Endothelial cell of umbilical vein (primary cell): ENCODE measurements around the gene COL15A1. TPM values are rescaled to one million over a fixed set of nuclear protein-coding genes. Genes with fewer than 3 reads are reported as not detected.

ENCODE experiments used
- BruUV-seq: library from RNA; stranded (reverse); fragments of 400-500 nt; replicated peaks from 2 replicates; lab custom pipeline; 2021; lab: Mats Ljungman, UMichigan
- CTCF ChIA-PET: fragments of 300-600, 350-600 bp; sonication (Branson Sonifier 250); formaldehyde crosslinking; loops from one replicate; lab custom pipeline; 2021; ENCODE audit warnings: antibody characterized with exemption, inconsistent platforms; lab: Charles Lee
- POLR2A ChIA-PET: fragments of 300-600, 350-600 bp; sonication (Branson Sonifier 250); formaldehyde crosslinking; loops from one replicate; lab custom pipeline; 2021; ENCODE audit warnings: antibody characterized with exemption, inconsistent platforms; lab: Charles Lee
- DNase-seq: peaks from one replicate; pipeline ENCODE4 v3.0.0-alpha.2; 2011; ENCODE audit warnings: low read depth, low spot score
- FAIRE-seq: peaks from 2 replicates; lab custom pipeline; 2011; peaks lifted over from hg19 to GRCh38; lab: Jason Lieb, UNC
- H2AFZ ChIP-seq: 2 replicates; pipeline ENCODE4 v1.6.0; 2012; ENCODE audit warnings: low read depth, low read length, control low read depth, inconsistent platforms
- H3K27ac ChIP-seq: 2 replicates; pipeline ENCODE4 v1.5.1; 2011; ENCODE audit warnings: low read depth, mild to moderate bottlenecking, control low read depth, low read length, moderate library complexity; ENCODE audit not compliant: insufficient read depth
- H3K27me3 ChIP-seq, 2 experiments: 2 replicates each; pipeline versions ENCODE4 v1.6.0 to v1.6.1; 2011; ENCODE audit warnings: low read length in 2 of 2, mixed read lengths in 1 of 2; ENCODE audit not compliant: control insufficient read depth in 2 of 2, insufficient read depth in 2 of 2
- H3K36me3 ChIP-seq, 2 experiments: 2 replicates in 1 of 2; 3 replicates in 1 of 2; pipeline ENCODE4 v1.5.1; 2011; ENCODE audit warnings: low read length in 2 of 2, mild to moderate bottlenecking in 1 of 2, moderate library complexity in 1 of 2; ENCODE audit not compliant: control insufficient read depth in 2 of 2, insufficient read depth in 2 of 2; ENCODE audit errors: extremely low read depth in 1 of 2
- H3K4me1 ChIP-seq: 3 replicates; pipeline ENCODE4 v1.5.1; 2011; ENCODE audit warnings: mild to moderate bottlenecking, low read length; ENCODE audit not compliant: control insufficient read depth, insufficient read depth; ENCODE audit errors: extremely low read depth
- H3K4me2 ChIP-seq: 2 replicates; pipeline ENCODE4 v1.6.1; 2011; ENCODE audit warnings: low read length, control low read depth, mixed read lengths; ENCODE audit not compliant: insufficient read depth
- H3K4me3 ChIP-seq, 3 experiments: fragments of 200-600 bp in 1 of 3; sonication (generic), shearing (Covaris generic) in 1 of 3; replicated peaks in 1 of 3; 2 replicates each; pipeline ENCODE4 v1.5.1; 2011 to 2016; ENCODE audit warnings: control low read depth in 3 of 3, low read length in 3 of 3, mild to moderate bottlenecking in 2 of 3, inconsistent platforms in 1 of 3, low read depth in 1 of 3, moderate library complexity in 1 of 3; ENCODE audit not compliant: insufficient read depth in 1 of 3
- H3K79me2 ChIP-seq: 2 replicates; pipeline ENCODE4 v1.6.0; 2012; ENCODE audit warnings: low read length, inconsistent platforms; ENCODE audit not compliant: control insufficient read depth, insufficient read depth
- H3K9ac ChIP-seq: replicated peaks from 2 replicates; pipeline ENCODE3; 2011; ENCODE audit warnings: low read length, control low read depth; ENCODE audit not compliant: insufficient read depth; ENCODE audit errors: extremely low read depth
- H3K9me1 ChIP-seq: replicated peaks from 3 replicates; pipeline ENCODE4 v1.6.0; 2011; ENCODE audit warnings: mild to moderate bottlenecking, low read length; ENCODE audit not compliant: control insufficient read depth, insufficient read depth; ENCODE audit errors: extremely low read depth
- H3K9me3 ChIP-seq: replicated peaks from 2 replicates; pipeline ENCODE4 v1.5.1; 2012; ENCODE audit warnings: low read length, inconsistent platforms; ENCODE audit not compliant: control insufficient read depth, insufficient read depth
- H4K20me1 ChIP-seq: replicated peaks from 2 replicates; pipeline ENCODE3; 2011; ENCODE audit warnings: mild to moderate bottlenecking, low read length; ENCODE audit not compliant: control insufficient read depth, insufficient read depth; ENCODE audit errors: extremely low read depth
- EZH2 ChIP-seq: IDR thresholded peaks from 2 replicates; pipeline ENCODE4 v1.6.1; 2012; ENCODE audit warnings: borderline replicate concordance, low read depth, mild to moderate bottlenecking, moderate library complexity, low read length, inconsistent platforms; ENCODE audit not compliant: severe bottlenecking
- FOS ChIP-seq: IDR thresholded peaks from 2 replicates; pipeline ENCODE4 v1.6.1; 2011; ENCODE audit warnings: mild to moderate bottlenecking, low read length, moderate library complexity, borderline replicate concordance; ENCODE audit not compliant: insufficient read depth
- GATA2 ChIP-seq: IDR thresholded peaks from 2 replicates; pipeline ENCODE4 v1.7.0; 2011; ENCODE audit warnings: low read depth, mild to moderate bottlenecking, moderate library complexity, mixed read lengths, low read length; ENCODE audit not compliant: insufficient read length, insufficient read depth
- JUN ChIP-seq: IDR thresholded peaks from 2 replicates; pipeline ENCODE4 v1.6.1; 2011; ENCODE audit warnings: borderline replicate concordance, low read depth; ENCODE audit not compliant: insufficient read length, insufficient read depth
- MYC ChIP-seq: IDR thresholded peaks from one replicate; pipeline ENCODE4 v1.6.1; 2011; ENCODE audit warnings: mild to moderate bottlenecking, low read depth, low read length
- POLR2A ChIP-seq: IDR thresholded peaks from 2 replicates; pipeline ENCODE4 v1.6.1; 2012; ENCODE audit warnings: low read depth, mild to moderate bottlenecking, control low read depth, low read length
- POLR2AphosphoS5 ChIP-seq: IDR thresholded peaks from 2 replicates; pipeline ENCODE4 v1.6.1; 2012; ENCODE audit warnings: low read depth, mild to moderate bottlenecking, control low read depth, low read length, moderate library complexity; ENCODE audit not compliant: insufficient read depth
- dilution Hi-C: fragments of 300-500 bp; cut with MboI; formaldehyde crosslinking; loops from one replicate; pipeline ENCODE4 v1.15.0; 2019; ENCODE audit warnings: low sequenced_read_pairs; ENCODE audit not compliant: extremely low pct_ligation_motif_present
- intact Hi-C: fragments of 100-400 bp; cut with micrococcal nuclease; formaldehyde crosslinking; loops from one replicate; pipeline ENCODE4 v1.10.0; 2022
- polyA plus RNA-seq, 4 experiments: library from polyadenylated mRNA; depleted of rRNA in 3 of 4; stranded (reverse) in 3 of 4; unstranded in 1 of 4; fragments of >200 nt; gene quantifications; 2 replicates each; pipeline versions ENCODE4 v1.2.1 to v1.2.3, GENCODE V29; 2011 to 2012; ENCODE audit warnings: missing spikeins in 1 of 4
- total RNA-seq: library from RNA; stranded (reverse); gene quantifications from 2 replicates; pipeline ENCODE4 v1.2.3, GENCODE V29; 2021

The COL15A1 gene
- total and polyA plus RNA-seq, 2 donors (not counting 3 experiments of a cell fraction or from before 2014, with no cell fraction given), result not detected

- FAIRE-seq (no peak), DNase-seq (no peak)
- no peak overlapping the region for H3K4me2 ChIP-seq
- BruUV-seq, result no TSS peak
- TF ChIP-seq FOS (no peak), MYC (no peak), POLR2A (no peak), EZH2 (no peak), POLR2AphosphoS5 (no peak), GATA2 (no peak), JUN (no peak)
- H3K27me3 ChIP-seq, result peaks cover 3 to 4% of the 10 kb centered on the region in 2 experiments
- H3K4me1 ChIP-seq, result no peaks in the 10 kb centered on the region
- no peak overlapping the region for H2AFZ ChIP-seq
- no peaks in the 10 kb centered on the region for H3K36me3 ChIP-seq
- no peaks in the 10 kb centered on the region for H3K79me2 ChIP-seq
- no peak overlapping the region for H3K4me3 ChIP-seq
- POLR2A ChIA-PET, result no interaction called here
- H4K20me1 ChIP-seq, result no peaks in the 10 kb centered on the region
- no peak overlapping the region for H3K9ac ChIP-seq
- H3K27ac ChIP-seq, result no peak overlapping the region
- no peaks in the 10 kb centered on the region for H3K9me1 ChIP-seq
- intact Hi-C loops, result no loop called here
- H3K9me3 ChIP-seq, result no peaks in the 10 kb centered on the region
- dilution Hi-C loops, result no loop called here
- CTCF ChIA-PET, result no interaction called here
These were observed 113.4 kb downstream of the COL15A1 start for GRCh38 chr9:99056886-99057664.
